SW 1271 (cell line): ENCODE measurements around the gene DNAJC15.
"Not testable (repeated sequence)": the region's sequence is repeated elsewhere in the genome, so short reads cannot be mapped to it uniquely, and the experiment has no call there.

Source experiments
- DNase-seq, 2 experiments: peaks; one replicate each; lab custom pipeline; 2025; lab: John Stamatoyannopoulos, UW

Gene DNAJC15

DNA sequence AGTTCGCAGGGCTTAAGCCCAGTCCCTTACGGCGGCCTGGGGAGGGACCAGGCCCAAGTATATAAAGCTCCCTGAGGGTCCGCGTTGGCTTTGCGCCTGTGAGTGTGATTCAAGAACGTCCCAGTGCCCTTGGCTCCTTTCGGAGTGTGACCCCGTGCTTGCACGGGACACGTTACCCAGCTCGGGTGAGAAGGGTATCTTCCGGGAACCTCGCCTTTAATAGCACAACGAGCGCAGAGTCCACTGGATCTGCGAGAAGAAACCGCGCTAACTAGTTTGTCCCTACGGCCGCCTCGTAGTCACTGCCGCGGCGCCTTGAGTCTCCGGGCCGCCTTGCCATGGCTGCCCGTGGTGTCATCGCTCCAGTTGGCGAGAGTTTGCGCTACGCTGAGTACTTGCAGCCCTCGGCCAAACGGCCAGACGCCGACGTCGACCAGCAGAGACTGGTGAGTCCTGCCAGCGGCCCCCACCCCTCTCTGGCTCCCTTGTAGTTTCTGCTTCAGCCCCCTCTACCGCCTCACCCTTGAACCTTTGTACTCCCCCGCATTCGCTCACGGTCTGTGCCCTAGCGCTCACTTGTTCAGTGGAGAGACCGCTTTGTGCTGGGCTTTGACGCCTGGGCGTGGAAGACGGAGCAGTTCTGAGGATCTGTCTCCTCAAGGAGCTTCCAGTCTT lies at the start of gene DNAJC15:
Gene DNAJC15 (plus strand): TSS at position 298 of the 675 bp plus-strand sequence. CDS start 41 bp downstream, at position 339.
- DNase-seq = no peak

DNA sequence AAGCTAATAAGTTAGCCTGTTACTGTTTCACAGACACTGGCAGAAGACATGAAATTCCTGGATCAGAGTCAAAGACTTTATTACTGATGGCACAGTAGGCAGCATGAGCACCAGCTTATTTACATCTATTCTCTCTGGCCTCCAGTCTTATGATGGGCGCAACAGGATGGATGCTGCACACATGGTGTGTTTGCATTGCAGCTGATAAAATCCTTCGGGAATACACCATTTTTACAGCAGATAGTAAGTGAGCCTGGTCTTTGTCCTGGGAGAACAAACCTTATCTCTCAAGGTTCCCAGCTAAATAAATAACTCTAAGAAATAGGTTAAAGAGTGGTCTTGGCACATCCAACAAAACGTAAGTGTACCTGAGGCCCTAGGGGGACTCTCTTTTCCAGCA lies 47.3 kb upstream of the DNAJC15 start:
- DNase-seq = no peak

DNA sequence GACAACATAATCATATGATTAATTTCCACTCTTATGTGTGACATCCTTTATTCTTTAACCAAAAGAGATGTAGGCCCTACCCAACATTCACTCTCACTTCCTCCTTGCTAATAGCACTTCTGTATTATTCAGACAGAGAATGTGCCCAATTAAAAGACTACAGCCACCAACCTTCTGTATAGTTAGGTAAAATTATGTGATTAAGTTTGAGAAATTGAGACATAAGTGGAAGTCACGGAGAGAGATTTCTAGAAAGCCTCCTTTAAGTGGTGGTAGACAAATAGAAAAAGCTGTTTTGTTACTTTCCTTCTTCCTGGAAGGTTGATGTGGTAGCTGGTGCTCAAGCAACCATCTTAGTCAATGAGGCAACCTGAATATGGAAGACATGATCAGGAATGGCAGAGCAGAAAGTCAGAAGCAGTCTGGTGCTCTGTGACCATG lies 46.1 kb upstream of the DNAJC15 start:
- DNase-seq = no peak

DNA sequence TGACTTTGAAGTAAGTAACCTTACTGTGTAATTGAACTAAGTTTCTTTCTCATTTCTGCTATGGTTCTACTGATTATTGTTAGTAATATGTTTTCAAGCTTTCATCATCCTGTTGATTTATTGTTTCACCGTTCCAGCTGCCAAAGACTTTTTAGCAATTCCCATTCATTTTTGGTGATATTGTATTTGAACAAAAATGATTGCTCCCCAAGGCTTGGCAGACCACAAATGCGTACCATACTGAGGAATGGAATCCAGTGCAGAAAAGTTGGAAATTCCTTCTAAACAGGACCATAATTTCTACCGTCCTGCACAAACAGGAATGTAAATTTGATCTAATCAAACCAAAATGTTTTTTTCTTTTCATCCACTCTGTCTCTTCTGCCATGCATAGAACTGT lies 42.1 kb upstream of the DNAJC15 start:
- no peak for DNase-seq

DNA sequence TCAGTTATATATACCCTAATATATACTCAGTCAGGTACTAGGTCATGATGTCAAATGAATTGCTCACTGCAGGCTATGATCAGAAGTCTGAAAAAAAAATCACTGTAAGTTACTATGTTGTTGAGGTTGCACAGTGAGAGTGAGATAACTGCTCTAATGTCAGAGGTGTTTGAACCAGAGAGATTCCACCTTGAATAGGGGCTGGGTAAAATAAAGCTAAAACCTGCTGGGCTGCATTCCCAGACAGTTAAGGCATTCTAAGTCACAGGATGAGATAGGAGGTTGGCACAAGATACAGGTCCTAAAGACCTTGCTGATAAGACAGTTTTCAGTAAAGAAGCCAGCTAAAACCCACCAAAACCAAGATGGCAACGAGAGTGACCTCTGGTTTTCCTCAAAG lies 41.5 kb upstream of the DNAJC15 start:
- no peak for DNase-seq

DNA sequence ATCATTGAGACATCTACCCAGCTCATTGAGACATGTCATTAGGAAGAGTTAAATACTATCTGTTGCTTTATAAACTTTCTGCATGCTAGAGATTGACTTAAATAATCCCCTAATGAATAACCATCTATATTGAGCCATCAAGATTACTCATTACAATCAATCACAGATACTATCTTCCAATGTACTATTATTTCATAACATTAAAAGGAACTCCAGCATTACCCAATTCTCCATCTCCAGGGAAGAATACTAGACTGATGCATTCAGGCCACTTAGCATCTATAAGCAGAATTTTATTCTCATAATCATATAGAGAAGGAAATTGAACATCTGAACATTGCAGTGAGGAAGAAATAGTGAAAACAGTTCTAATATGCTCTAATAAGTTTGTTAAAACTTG lies 39.4 kb upstream of the DNAJC15 start:
- no peak for DNase-seq

DNA sequence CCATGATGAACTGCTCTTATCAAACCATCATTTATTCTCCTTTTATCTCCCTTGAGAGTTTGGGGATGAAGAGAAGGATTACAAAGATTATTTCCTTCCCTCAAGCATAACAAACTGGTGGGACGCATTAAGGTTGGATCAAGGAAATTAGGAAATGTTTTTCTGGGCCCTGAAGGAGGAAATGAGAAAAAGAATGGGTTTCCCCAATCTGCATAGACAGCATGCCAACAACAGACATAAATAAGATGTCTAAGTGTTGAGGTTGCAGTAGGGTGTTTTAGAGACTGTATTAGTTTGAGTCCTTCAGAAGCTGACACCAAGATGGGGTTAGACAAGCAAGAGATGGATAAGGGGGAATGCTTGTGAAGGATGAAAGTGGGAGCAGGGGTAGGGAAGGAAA lies 38.7 kb upstream of the DNAJC15 start:
- no peak for DNase-seq

DNA sequence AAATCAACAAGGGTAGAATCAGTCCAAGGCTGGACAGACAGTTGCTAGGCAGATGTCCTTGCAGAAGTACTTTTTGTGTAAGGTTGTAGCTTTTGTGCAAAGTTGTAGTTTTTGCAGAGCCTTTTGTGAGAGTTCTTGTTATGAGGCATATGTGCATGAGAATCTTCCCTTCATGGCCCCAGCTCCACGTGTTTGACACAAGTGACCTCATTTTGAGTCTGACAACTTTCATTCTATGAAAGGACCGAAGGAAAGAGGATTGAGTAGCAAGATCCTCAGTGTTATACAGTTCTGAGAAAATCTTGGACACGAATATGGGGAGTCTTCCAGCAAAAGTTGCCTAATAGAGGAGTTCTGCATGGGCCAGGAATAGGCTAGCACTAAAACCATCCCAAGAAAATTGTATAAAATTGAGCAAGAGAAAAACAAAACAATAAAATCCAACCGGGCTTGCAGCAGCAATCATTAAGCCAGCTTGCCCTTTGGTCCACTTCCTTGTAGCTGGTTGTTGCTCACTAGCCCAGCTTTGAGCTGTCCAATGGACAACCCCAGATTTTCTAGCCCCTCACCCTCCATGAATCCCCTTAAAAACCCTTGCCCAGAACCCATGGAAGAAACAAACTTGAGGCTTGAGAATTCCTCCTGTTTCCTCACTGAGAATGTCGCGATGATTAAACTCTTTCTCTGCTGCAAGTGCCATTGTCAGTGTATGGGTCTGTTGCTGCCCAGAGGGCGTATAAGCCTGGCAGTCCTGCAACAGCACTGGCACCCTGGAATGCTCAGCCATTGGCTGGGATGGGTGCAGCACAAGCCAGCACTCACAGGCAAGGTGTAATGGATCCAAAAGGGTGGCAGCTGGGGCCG lies 37.8 kb upstream of the DNAJC15 start:
- DNase-seq = no peak

DNA sequence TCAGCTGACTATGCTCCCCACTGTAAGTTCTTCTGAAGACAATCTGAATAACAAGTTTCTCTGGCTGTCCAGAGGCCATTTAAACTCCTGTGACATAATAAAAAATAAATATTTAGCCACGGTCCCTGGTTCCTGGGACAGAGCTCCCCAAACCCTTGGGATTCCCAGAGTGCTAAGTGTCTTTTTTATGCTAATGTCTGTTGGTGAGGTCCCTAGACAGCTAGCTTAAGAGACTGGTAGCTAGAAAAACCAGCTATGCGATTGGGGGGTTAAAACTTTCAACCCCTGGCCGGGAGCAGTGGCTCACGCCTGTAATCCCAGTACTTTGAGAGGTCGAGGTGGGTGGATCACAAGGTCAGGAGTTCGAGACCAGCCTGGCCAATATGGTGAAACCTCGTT lies 37.2 kb upstream of the DNAJC15 start:
- DNase-seq = no peak

DNA sequence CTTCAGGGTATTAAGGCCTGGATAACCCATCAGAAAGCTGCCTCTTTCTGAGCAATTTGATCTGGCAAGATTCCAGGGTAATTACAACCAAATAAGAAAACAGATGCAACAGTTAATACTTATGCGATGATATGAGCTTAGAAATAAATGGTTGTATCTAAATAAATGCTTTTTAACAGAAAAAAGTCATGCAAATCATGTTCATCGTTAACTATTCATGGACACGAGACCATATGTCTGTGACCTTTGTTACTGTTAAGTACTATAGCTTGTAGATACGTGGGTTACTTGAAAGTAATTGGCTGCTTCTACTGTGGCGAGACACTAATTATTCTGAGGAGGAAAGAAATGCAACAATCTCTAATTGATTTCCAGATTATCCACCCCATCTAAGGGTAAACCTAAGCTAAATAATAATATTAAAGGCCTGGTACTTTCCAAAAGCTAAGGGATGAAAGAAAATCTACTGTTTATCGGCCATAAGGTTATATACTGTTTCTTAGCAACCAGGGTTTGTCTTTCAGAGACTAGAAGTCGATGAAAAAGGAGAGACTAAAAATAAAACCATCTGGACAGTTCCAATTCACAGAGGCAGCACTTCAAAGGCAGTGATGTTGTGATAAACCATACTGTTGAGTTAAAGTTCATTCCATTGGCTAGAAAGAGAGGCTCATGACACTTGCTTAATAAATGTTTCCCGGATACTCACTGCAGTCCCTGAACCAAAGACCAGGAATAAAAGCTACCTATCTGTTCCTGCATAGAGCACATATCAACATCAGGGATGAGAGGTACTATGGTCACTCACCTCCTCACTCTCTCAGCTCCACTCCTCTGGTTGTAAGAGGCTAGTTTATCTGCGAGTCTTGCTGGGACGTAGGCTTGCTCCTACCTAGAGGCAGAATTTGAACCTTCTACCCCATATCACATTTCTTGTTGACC lies 32.8 kb upstream of the DNAJC15 start:
- no peak for DNase-seq

DNA sequence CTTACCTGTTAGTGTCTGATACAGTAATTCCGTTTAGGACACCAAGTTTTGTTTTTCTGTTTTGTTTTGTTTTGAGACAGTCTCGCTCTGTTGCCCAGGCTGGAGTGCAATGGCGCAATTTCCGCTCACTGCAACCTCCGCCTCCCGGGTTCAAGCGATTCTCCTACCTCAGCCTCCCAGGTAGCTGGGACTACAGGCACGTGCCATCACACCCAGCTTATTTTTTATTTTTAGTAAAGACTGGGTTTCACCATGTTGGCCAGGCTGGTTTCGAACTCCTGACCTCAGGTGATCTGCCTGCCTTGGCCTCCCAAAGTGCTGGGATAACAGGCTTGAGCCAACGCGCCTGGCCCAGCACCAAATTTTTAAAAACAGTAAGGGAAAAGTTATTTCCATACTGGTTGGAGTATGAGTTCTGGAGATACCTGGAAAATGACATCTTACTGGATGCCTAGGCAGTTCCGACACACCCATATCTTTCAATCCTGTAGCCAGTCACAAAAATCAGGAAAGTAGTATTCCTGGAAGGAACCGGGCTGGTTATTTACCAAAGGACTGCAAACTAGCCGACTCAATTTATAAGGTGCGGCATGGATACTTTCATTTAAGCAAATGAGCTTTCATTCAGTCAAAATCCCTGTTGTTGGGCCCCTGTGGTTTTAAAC lies 32.0 kb upstream of the DNAJC15 start:
- not testable (repeated sequence) for DNase-seq

DNA sequence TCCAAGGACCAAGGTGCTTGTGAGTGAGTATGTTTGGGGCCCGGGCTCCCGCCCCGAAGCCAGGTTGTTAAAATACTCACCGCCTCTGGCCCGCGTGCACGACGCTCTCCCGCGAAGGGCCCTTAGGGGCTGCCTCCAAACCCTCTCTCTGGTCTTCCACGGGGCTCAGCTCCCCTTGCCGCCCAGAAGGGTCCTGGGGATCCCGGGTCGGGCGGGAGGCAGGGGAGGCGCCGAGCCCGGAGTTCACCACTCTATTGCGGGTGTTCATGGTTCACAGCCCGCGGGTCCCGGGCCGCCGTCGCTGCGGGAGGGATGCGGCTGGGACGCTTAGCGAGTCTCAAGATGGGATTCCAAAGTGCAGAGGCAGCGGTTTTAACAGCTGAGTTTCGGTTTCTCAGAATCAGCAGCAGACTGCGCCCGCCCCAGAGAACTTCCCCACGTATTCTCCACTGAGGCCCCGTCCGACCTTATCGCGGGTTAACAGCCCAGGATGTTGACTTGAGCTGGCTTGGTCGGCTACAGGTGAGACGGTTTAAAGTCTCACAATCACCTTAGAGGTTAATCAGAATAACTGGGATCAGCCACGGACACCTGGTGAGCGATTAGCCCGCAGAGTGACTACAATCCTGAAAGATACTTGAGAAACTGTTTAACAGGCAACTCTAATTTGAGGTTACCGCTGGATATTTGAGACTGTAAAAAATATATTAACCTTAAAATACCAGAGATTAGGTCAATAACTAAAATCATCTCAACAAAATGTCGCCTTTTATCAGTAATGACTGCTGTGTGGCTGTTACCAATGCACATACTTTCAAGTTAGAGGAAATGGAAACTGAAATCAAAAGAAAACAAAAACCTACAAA lies 31.3 kb upstream of the DNAJC15 start, which contains the start of gene EPSTI1:
Gene EPSTI1 (minus strand): TSS at position 344 of the 866 bp plus-strand sequence. CDS start 76 bp downstream, at position 268.
- DNase-seq = no peak

DNA sequence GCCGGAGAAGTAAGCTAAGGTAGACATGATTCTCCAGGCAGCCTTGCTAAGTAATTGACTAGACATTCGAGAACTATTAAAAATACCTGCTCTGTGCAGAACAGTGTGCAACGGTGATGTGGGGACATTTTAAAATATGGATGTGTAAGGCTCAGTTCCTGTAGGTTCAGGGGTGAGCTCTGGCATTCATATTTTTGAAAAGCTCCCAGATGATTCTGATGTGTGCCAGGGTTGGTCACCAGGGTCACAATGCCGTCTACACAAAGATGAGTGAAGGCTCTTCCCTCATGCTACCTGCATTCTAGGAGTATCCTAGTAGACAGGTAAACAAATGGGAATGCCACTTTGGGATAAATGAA lies 30.6 kb upstream of the DNAJC15 start:
- DNase-seq = no peak

DNA sequence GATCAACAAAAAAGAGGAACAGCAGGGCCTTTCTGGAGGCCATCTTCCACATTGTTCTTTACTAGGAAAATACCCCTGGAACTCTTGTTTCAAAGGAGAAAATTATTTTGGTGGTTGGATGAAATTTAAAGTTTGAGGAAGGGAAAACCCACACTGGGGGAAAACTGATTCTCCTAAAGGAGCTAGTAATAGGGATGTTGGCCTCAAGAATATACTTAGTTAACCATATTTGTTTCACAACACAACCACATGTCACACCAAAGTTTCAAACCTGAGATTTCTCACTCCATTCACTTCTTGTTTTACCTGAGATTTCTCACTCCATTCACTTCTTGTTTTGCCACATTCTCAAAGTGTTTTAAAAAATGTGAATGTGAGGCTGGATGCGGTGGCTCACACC lies 28.5 kb upstream of the DNAJC15 start:
- DNase-seq = no peak

DNA sequence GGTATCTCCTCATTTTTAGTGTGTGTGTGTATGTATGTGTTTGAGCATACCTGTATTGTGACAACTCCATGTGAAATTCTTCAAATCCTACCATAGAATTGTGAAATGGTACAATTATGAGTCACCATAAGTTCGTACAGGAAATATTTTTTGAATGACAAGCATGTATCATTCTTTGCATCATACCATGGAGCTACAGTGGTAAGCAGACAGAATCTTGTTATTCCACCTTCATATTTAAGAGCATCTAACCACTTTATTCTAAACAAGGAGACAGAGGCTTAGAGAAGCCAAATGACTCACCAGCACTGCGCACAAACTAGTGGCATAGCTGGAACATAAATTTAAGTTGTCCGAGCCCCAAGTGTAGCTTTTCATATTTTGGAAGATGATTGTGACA lies 26.8 kb upstream of the DNAJC15 start:
- peak; percentile 57 to 73 for DNase-seq

DNA sequence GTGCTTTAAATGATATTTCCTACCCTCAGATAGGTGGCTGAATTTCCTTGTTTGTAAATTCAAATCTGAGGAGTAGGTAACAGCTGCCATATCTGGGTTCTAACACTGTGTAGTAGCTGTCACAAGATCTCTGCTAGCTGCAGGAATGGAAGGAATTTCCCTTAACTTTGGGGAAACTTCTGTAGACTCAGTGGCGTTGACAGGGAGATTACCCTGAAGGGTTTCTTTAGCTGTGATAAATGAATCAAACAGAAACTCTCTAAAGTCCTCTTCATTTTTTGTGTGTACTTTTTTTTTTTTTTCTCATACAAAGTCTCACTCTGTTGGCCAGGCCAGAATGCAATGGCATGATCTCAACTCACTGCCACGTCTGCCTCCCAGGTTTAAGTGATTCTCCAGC lies 26.0 kb upstream of the DNAJC15 start:
- no peak for DNase-seq

DNA sequence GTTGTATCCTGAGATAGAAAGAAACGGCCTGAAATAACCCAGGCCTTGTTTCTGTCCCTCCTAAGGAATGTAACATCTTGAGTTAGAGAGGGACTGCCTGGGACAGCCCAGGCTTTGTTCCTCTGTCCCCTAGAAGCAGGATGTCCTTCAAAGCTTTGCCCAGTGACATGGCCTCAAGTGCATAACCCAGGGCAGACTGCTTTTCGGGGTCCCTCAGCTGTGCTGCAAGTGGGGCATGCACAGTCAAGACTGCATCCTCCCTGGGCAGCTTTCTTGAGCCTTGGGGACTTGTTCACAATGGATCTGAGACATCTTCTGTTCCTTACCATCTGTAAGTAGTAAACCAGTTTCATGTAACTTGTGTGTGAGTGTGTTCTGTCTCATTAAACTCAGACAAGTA lies 23.9 kb upstream of the DNAJC15 start:
- DNase-seq = no peak

DNA sequence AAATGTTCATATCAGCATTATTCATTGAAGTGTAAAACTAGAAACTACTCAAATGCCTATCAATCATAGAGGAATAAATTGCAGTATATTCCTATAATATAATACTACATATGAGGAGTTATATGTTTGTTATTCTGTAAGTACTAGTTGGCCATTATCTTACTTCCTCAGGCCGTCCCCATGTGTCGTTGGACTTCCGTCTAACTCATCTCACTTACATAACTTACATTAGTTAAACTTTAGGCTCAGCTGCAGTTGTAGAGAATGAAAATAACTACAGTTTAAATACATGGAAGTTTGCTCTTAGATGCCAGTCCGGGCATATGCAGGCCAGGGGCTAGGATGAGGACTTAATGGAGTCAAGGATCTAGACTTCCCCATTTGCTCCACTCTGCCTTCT lies 22.7 kb upstream of the DNAJC15 start:
- no peak for DNase-seq

DNA sequence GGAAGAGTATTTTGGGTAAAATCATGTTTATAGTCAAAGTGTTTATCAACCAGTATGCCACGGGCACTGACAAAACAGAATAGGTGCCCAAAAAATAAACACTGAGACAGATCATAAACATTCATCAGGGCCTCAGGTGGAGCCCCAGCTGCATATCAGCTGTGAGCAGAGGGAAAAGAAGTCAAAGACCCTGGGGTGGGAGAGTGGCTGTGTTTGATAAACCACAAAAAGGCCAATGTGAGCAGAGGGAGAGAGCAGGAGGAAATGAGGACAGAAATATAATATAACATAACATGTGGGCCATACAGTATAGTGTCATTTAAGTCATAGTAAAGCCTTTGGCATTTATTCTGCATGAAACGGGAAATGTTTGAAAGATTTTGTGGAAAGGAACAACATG lies 21.4 kb upstream of the DNAJC15 start:
- DNase-seq = no peak

DNA sequence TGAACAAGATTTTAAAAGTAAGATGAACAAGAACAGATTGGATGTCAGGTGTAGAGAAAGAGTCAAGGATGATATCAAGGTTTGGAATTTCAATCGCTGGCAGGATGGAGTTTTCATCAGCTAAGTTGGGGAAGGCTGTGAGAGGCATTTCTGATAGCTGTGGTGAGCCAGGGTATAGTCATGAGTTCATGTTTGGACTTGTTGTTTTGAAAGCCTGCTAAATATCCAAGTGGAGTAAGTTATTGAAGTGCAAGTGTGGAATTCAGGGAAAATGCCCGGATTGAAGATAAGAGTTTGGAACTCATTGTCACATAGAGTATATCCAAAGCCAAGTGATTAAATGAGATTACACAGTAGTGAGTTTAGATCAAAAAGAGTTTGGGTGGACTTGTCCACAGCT lies 20.4 kb upstream of the DNAJC15 start:
- no peak for DNase-seq

DNA sequence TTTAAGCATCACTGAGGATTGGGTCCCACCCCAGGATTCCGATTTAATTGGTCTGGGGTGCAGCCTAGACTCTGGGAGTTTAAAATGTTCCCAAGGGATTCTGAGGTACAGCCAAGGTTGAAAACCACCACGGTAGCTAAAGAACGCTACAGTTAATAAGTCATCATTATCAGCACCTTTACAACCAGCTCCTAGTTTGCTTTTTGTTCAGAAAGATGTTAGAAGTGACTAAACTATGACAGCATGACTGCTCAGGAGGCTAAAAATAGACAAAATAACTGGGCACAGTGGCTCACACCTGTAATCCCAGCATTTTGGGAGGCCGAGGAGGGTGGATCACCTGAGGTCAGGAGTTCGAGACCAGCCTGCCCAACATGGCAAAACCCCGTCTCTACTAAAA lies 19.7 kb upstream of the DNAJC15 start:
- DNase-seq = no peak
